Suppressor macrophage treated with lipopolysaccharide for 4 hours (primary cell): ENCODE measurements around the gene KNCN.

Source experiments
- DNase-seq: peaks from one replicate; pipeline ENCODE4 v3.0.0-alpha.2; 2020

Gene KNCN

GRCh38 chr1:46551597-46552095, at the start of gene KNCN:
KNCN (minus strand) TSS chr1:46551647; CDS start chr1:46551215, 432 bp downstream.
- DNase-seq = no peak

- no peak for DNase-seq
Measured at GRCh38 chr1:46599059-46599970, 47.9 kb upstream of the KNCN start.

- DNase-seq = no peak
Measured at GRCh38 chr1:46596846-46597245, 45.4 kb upstream of the KNCN start.

GRCh38 chr1:46596036-46596435, 44.6 kb upstream of the KNCN start:
- DNase-seq = no peak

GRCh38 chr1:46595127-46595526, 43.7 kb upstream of the KNCN start:
- DNase-seq = peak; percentile 94

GRCh38 chr1:46594063-46594462, 42.6 kb upstream of the KNCN start:
- DNase-seq = peak; percentile 90

- DNase-seq = peak; percentile 54
Measured at GRCh38 chr1:46592823-46593222, 41.4 kb upstream of the KNCN start.

GRCh38 chr1:46589529-46589928, 38.1 kb upstream of the KNCN start:
- DNase-seq = no peak

- peak; percentile 94 for DNase-seq
Measured at GRCh38 chr1:46587069-46587468, 35.6 kb upstream of the KNCN start.

- no peak for DNase-seq
Measured at GRCh38 chr1:46585312-46585938, 34.0 kb upstream of the KNCN start.

- DNase-seq = no peak
Measured at GRCh38 chr1:46583494-46583893, 32.0 kb upstream of the KNCN start.

GRCh38 chr1:46582972-46583371, 31.5 kb upstream of the KNCN start:
- DNase-seq = peak; percentile 33

GRCh38 chr1:46581681-46582455, 30.4 kb upstream of the KNCN start:
- peak; percentile 73 for DNase-seq

GRCh38 chr1:46580140-46580903, 28.9 kb upstream of the KNCN start:
- peak; percentile 58 for DNase-seq

GRCh38 chr1:46577671-46578070, 26.2 kb upstream of the KNCN start:
- DNase-seq = no peak

GRCh38 chr1:46576596-46576995, 25.1 kb upstream of the KNCN start:
- DNase-seq = no peak

- DNase-seq = no peak
Measured at GRCh38 chr1:46575778-46576177, 24.3 kb upstream of the KNCN start.

- DNase-seq = no peak
Measured at GRCh38 chr1:46575300-46575699, 23.9 kb upstream of the KNCN start.

- no peak for DNase-seq
Measured at GRCh38 chr1:46571691-46572225, 20.3 kb upstream of the KNCN start.

GRCh38 chr1:46569884-46570725, 18.7 kb upstream of the KNCN start:
- no peak for DNase-seq

- no peak for DNase-seq
Measured at GRCh38 chr1:46569116-46569515, 17.7 kb upstream of the KNCN start.
